GM19463 (cell line): ENCODE data around the gene FKBP2.

Source experiments
- ATAC-seq: cut with Tn5 transposase; IDR thresholded peaks from one replicate; pipeline ENCODE4 v1.9.1; 2021; ENCODE audit warnings: mild to moderate bottlenecking, moderate library complexity; ENCODE audit not compliant: unreplicated experiment

The FKBP2 gene

DNA sequence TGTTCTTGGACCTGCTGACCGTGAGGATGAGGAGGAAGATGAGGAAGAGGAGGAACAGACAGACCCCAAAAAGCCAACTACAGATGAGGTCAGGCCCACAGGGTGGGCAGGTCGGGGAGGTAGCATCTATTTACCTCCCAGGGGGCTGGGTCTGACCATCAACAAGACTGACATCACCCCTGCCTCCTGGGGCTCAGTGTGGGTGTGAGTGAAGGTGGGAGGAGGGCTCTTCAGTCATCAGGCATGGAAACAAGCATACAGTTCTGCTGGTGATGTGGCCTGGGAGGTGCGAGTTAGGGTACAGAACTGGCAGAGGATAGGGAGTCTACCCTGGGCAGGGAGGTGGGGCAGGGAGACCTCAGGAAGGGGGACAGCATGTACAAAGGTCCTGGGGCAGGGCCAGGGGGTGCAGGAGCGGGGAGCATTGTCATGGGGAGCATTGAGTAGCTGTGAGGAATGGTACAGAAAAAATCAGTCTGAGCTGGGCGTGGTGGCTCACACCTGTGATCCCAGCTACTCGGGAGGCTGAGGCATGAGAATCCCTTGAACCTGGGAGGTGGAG, 19.3 kb downstream of the FKBP2 start:
- ATAC-seq = no peak

- no peak for ATAC-seq
Measured at GRCh38 chr11:64261556-64262080, 20.7 kb downstream of the FKBP2 start.

- ATAC-seq = no peak
Measured at GRCh38 chr11:64262271-64263002, 21.5 kb downstream of the FKBP2 start.

DNA sequence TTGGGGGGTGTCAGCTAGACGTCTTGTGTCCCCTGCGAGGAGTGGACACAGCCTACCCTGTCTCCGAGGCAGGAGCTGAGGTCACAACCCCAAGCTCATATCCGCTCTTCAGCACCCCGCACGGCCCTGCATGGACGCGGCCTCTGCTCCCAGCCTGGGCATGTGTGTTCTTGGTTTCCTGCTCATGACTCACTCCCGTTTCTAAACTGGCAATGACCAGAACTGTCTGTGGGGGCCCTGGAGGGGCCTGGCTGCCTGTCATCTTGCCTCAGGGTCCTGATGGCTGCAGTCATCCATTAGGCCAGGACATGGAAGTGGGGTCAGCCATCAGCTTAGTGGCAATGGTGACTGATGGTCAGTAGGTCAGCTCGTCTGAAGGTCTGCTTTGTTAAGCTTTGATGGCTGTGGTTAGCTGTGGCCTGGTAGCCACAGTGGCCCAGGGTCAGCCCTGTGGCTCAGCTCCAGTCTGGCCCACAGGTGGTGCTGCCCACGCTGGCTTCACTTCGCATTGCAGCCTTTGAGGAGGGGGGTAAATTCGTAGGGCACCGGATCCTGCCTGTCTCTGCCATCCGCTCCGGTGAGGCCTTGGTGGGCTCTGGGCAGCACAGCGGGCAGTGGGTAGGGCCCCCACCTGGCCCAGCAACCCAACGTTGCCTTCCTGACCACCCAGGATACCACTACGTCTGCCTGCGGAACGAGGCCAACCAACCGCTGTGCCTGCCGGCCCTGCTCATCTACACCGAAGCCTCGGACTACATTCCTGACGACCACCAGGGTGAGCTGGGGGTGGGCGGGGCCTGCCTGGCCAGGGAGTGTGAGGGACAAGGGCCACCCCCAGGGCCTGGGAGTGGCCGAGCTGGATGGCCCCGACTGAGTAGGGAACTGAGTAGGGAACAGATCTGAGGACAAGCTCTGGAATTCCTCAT, 22.4 kb downstream of the FKBP2 start:
- no peak for ATAC-seq

GRCh38 chr11:64263947-64264317, 23.0 kb downstream of the FKBP2 start:
- no peak for ATAC-seq

GRCh38 chr11:64264371-64264852, 23.5 kb downstream of the FKBP2 start:
- no peak for ATAC-seq

DNA sequence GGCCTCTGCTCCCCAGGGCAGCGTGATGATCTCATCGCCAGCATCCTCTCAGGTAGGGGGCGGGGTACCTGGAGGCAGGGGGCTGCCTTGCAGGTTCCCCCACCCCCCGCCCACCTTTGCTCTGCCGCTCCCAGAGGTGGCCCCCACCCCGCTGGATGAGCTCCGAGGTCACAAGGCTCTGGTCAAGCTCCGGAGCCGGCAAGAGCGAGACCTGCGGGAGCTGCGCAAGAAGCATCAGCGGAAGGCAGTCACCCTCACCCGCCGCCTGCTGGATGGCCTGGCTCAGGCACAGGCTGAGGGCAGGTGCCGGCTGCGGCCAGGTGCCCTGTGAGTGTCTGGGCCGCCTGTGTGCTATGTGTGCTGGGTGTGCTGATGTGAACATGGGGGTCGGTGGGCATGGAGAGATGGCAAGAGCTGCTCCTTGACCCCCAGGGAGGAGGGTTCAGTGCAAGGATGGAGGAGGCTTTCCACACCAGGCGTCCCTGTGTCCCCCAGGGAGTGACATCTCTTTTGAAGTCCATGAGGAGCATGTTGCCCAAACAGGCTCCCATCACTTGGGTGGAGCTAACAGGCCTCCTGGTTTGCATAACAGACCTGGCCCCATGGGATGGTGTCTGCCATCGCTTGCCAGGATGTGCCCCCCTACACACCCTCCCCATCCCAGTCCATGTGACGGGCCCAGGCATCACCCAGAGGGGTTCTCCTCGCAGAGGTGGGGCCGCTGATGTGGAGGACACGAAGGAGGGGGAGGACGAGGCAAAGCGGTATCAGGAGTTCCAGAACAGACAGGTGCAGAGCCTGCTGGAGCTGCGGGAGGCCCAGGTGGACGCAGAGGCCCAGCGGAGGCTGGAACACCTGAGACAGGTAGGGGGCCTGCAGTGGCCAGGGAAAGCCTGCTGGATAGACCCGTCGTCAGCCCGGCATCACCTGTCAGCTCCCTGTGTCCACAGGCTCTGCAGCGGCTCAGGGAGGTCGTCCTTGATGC, 24.6 kb downstream of the FKBP2 start:
- no peak for ATAC-seq

DNA sequence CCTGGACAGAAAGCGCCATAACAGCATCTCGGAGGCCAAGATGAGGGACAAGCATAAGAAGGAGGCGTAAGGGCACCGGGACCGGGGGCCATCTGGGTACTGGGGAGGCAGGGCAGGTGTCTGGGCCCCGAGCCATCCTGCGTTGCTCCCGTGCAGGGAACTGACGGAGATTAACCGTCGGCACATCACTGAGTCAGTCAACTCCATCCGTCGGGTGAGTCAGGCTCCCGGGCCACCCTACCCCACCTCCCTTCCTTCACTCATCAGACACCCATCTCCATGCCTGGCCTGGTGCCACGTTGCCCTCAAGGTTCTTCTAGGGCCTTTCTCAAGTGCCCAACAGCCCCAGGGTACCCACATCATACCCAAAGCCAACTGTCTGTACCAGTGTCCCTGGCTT, 25.4 kb downstream of the FKBP2 start:
- ATAC-seq = no peak

- ATAC-seq = no peak
Measured at GRCh38 chr11:64267207-64267945, 26.5 kb downstream of the FKBP2 start.

DNA sequence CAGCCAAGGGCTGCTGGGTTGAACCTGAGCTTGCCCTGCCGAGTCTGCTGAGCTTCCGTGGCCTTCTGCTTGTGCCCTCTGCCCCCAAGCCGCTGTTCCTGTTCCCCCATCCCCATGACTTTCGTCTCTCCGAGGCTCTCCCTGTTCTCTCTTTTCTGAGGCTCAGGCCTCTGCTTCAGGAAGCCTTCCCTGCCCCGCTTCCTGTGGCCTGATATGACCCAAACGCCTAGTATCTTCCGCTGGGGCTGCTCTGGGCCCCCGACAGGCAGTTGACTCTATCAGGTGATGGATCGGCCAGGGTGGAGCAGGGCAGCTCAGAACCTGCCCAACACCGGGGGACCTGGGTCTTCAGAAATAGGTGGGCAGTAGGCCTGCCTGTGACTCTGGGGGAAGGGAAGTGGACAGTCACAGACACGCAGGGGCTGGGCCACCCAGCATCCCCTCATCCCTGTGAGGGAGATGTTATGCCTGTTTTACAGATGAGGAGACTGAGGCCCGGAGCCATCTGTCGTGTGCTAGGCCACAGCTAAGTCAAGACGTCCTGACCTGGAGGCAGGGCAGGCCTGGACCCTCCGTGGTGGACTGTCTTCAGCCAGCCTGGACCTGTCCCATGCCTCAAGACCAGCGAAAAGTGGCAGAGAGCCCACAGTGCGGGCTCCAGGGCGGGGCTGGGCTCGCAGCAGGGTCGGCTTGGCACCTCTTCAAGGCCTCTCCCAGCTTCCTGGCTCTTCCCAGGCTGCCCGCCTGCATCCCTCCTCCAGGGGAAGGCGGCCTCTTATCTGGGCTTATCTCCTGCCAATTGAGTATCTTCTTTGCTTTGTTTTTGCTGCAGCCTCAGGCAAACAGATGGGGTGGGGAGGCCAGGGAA, 27.4 kb downstream of the FKBP2 start:
- no peak for ATAC-seq

- ATAC-seq = no peak
Measured at GRCh38 chr11:64268893-64269539, 28.1 kb downstream of the FKBP2 start.

- peak; percentile 70 for ATAC-seq
Measured at GRCh38 chr11:64269540-64270220, 28.8 kb downstream of the FKBP2 start.

GRCh38 chr11:64275031-64275800, 34.3 kb downstream of the FKBP2 start:
- ATAC-seq = no peak

GRCh38 chr11:64275841-64276240, 34.9 kb downstream of the FKBP2 start:
- ATAC-seq = no peak

DNA sequence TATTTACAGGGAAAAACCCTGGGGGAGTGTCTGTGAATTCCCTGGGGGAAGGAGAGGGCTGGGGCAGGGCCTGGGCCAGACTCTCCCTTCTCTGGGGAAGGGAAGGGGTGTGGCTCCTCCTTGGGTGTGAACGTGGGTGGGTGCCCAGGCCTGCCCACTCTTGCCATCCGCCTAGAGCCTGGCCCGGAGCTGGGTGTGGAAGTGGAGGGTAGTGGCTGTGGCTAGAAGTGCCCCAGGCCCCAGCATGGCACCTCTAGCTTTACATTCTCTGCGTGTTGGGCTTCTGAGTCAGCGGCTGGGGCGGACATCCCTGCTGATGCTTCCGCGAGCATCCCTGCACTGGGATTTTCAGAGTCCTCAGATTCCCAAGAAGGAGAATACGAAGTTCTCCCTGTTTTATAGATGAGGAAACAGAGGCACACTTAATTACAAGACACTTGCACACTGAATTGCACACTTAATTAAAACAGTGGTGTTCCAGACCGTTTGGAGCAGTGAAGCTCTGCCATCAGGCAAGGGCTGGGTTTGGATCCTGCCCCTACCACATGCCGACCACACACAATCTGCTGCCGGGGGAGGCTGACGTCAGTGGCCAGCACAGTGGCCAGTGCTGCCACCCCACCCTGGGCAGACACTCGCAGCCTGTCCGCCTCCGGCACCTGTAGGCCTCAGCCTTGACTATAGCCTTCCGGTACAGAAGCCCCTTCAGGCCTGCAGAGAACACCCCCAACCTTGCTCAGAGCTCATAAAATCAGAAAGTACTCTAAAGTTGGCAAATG, 35.9 kb downstream of the FKBP2 start:
- ATAC-seq = no peak

DNA sequence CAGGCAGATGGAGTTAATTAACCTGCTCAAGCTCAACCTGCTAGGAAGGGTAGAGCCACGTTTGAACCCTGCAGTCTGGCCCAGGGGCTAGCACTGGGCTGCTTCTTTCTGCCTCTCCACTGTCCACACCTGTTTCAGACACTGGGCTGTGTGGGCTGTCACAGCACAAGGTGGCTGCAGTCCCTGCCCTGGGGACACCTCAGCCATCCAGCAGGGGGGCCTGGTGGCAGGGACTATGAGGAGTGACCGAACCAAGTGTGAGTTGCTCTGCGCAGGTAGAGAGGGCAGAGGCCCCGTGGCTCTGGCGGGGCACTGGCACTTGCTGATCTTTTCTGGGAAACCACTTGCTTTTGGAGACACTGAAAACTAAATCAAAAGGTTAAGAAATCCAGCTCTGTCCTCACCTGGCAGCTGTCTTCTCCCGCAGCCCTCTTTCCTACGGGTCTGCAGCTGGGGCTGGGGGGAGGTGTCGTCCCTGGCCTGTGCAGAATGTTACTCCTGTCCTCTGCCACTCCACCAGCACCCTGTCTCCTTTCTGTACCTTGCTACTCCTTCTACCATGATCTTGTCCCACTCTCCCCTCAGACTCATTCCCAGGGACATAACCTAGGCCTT, 37.8 kb downstream of the FKBP2 start:
- ATAC-seq = no peak
